ENCODE data around the gene AFAP1.

AFAP1 gene

GRCh38 chr4:7820031-7820818, 119.4 kb downstream of the AFAP1 start:
- no peak for DNase-seq (ENCODE audit: low spot score)

DNA sequence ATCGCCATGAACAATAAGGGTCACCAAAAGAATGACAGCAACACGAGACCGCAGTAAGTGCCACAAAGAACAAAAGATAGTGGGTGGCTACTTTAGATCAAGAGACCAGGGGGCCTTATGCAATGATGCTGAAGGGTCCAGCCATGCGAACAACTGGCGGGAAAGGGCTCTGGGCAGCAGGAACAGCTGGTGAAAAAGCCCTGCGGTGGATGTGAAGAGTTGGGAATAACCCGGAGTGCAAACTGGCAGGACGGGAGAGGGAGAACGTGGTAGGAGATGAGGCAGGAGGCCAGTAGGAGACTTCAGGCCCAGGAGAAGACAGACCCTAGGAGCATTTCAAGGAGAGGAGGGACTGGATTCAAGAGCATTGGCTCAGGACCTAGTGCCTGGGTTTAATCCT, 120.2 kb downstream of the AFAP1 start:
- no peak for DNase-seq (ENCODE audit: low spot score)

DNA sequence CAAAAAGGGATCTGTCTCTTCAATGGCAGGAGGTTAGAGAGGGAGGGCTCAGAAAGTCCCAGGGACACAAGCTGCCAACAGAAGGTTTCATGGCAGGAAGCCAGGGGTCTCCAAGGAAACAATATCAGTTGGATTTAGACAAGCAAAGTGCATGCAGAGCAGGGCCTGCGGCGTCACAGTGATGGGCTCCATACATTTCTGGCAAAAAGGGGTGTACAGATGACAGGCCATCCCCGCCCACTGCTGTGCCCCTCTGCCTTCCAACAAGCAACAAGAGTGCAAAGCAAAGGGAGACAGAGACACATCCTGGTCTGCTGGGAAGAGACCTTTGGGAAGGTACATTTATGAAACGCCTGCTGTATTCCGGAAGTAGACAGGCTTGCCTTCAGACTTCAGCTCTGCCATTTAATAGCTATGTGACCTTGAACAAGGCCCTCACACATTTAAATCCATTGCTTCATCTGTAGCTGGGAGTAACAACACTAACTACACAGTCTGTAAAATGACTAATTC, 121.2 kb downstream of the AFAP1 start:
- no peak for DNase-seq (ENCODE audit: low spot score)

DNA sequence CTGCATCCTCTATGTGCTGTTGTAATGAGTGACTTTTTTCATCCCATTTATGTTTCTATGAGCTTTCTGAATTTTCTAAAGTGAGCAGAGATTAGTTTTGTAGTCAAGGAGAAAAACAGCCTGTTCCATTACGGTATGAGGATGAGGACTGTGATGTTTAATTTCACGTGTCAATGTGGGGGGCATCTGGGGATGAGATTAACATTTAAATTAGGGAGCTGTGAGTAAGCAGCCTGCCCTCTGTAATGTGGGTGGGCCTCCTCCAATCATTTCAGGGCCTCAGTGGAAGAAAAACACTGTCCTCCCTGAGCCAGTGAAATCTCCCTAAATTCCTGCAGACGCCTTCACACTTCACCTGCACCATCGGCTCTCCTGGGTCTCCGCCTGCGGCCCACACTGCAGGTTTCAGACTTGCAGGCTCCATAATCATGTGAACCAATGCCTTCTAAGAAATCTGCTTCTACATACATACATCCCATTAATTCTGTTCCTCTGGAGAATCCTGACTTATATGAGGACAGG, 121.7 kb downstream of the AFAP1 start:
- DNase-seq (ENCODE audit: low spot score): no peak

- DNase-seq (ENCODE audit: low spot score): no peak
Measured at GRCh38 chr4:7816771-7817170, 122.9 kb downstream of the AFAP1 start.

DNA sequence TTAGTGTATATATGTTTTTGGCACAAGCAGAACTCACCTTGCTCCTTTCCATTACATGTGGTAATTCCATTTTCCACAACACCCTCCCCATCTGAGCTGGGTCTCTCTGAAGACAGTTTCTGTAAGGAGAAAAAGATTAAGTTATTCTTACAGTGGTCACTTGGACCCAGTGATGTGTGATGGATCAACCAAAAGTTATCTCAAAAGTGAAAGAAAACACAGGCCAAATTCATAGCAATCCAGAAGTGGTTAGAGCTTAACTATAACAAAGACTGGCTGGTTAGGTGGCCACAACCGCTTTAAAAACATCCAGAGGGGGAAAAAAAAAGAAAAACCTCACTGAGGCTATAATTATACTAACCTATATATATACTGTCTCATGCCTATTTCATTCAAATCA, 123.7 kb downstream of the AFAP1 start:
- no peak for DNase-seq (ENCODE audit: low spot score)

DNA sequence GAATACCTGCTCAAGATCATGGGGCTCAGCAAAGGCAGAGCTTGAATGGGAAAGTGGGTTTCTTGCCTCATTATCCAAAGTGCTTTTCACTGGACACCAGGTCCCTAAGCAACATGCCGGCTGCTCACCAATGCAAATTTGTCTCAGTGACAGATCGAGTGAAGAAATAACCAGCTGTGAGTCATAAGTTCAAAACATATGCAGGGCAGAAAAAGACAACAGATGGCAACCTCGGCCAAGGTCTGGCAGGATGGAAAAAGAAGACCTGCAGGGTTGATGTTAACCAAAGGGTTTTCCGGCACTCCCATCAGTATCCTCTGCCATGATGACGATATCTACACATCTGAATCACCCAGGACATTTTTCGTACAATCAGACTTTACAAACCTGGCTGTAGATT, 124.1 kb downstream of the AFAP1 start:
- DNase-seq (ENCODE audit: low spot score): peak; percentile 46

- no peak for DNase-seq (ENCODE audit: low spot score)
Measured at GRCh38 chr4:7814451-7814850, 125.2 kb downstream of the AFAP1 start.

- peak; percentile 88 for DNase-seq (ENCODE audit: low spot score)
Measured at GRCh38 chr4:7813674-7814073, 126.0 kb downstream of the AFAP1 start.

DNA sequence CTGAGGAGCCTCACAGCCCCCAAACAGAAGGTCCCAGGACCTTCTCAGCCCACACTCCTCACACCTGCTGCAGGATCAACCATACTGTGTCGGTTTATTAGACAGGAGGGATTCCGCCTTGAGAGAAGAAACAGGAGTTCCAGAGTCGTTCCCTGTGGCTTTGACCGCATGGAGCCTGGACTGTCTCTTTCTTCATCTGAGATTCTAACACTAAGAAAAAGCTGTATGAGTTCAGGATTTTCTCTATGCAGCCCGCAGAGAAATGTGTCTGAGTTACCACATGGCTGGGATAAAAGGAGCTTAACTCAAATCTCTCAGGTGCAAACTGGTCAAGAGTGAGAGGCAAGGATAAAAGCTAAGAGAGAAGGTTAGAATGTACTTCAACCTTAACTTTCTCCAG, 126.7 kb downstream of the AFAP1 start:
- no peak for DNase-seq (ENCODE audit: low spot score)

DNA sequence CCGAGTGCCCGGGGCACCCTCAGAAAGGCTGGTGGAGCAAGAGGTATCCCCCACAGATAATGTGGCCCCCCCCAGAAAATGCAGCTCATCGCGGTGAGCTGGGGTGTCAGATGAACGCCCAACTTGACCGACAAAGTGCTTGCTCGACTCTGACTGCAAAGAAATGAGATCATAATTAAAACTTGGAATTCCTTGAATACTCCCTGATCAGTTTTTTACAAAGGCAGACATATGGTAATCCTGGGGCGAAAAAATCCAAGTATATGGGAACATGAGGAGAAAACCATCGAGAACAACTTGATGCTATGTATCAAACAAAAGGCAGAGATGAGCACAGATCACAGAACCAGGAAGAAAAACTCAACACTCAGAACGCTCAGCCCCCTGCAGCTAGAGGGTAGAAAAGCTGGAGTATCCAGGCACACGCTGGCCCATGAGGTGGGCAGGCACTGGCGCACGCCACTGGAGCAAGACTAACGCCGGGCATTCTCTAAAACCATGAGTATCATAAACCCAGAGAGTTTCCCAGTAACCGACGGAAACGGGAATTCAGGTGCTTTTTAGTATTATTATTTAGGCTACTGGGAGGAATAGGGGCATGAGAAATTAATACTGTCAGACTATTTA, 127.3 kb downstream of the AFAP1 start:
- DNase-seq (ENCODE audit: low spot score): peak; percentile 26

DNA sequence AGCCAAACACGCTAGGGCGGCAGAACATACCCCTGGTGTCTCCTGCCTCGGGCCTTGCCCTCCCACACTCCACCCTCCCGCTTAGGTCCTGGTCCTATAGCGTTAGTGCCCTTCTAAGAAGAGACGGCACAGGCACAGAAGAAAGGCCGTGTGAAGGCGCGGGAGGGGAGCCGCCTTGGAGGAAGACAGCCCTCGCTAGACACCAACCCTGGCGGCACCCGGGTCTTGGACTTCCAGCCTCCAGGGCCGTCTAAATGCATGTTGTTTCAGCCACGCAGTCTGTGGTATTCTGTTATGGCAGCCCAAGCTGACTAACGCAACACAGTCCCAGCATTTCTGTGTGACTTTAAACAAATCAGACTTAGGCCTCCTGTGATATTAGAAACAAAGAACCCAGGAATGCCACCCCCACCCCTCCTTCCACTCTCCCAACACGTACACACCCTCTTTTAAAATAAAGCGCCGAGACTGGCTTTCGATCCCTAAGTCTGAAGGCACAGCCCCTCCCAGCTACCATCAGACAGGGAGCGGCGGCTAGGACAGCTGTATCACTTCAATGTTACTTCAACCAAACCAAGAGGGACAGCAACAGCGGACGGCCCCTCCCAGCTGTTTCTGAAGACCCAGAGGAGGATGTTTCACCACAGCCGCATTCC, 128.0 kb downstream of the AFAP1 start:
- DNase-seq (ENCODE audit: low spot score): peak; percentile 8

GRCh38 chr4:7810783-7811535, 128.7 kb downstream of the AFAP1 start:
- DNase-seq (ENCODE audit: low spot score): no peak

DNA sequence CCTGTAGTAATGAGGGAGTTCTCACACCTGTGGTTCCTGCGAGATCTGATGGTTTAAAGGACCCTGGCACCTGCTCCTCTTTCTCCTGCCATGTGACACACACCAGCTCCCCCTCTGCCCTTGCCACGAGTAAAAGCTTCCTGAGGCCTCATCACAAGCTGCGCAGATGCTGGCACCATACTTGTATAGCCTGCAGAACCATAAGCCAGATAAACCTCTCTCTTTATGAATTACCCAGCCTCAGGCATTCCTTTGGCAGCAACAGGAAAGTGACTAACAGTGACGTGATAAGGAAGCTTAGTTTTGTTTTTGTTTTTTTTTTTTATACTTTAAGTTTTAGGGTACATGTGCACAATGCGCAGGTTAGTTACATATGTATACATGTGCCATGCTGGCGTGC, 130.9 kb downstream of the AFAP1 start:
- peak; percentile 43 for DNase-seq (ENCODE audit: low spot score)

- no peak for DNase-seq (ENCODE audit: low spot score)
Measured at GRCh38 chr4:7808181-7808580, 131.5 kb downstream of the AFAP1 start.

DNA sequence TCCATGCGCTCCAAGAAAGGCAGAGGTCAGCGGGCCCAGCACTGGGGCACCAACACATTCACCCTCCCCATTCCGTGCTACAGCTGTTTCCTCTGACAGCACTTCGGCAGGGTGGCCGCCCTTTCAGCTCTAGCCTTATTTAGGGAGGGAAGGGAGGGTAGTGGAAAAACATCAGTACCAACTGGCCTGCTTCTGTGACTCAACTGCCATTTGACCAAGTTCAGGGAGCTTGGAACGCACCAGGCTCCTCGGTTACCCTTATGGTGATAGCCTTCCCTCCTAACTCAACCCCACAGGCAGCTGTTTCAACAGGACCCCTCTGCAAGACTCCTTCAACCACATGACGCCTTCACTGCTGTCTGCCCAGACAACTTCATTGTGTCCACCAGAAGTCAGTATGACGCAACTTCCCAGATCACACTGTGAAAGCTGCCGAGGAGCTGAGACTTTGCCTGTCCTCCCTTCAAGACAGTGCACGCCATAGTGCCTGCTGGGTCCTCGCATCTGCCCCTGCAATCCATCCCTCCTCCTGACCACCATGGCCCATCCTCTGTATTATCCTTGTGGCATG, 132.2 kb downstream of the AFAP1 start:
- DNase-seq (ENCODE audit: low spot score): no peak

DNA sequence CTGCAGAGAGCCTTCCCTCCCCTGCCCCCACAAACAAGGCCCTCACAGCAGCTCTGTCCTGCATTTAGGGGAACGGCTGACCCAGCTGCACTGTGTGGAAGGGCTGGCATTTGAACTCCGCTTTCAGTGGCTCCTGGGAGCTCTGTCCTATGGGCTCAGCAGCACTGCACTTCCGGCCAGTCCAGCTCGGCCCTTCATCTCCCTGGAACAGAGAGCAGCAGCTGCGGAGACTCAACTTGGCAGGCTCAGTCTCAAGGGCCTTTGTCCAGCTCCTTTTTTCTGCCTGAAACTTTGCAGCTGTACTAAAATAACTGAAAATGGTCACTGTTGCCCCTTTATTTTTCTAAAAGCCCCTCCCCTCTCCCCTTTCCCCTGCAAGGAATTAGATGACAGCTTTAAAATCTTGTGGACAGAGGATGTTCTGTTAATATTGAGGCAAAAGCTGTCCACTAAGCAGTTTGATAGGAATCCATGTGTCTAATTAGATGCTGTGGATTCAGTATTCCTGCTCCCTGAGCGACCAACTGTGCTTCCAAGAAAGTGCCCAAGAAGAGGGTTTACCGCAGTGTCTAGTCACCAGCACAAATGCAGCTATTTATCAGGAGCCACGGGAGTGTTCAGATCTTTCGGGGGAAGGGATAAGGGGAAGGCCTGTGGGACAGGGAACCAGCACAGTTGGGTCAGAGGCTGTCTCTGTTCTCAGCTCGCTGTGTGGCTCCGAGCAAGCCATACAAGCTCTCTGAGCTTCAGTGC, 133.1 kb downstream of the AFAP1 start:
- DNase-seq (ENCODE audit: low spot score): peak; percentile 20

DNA sequence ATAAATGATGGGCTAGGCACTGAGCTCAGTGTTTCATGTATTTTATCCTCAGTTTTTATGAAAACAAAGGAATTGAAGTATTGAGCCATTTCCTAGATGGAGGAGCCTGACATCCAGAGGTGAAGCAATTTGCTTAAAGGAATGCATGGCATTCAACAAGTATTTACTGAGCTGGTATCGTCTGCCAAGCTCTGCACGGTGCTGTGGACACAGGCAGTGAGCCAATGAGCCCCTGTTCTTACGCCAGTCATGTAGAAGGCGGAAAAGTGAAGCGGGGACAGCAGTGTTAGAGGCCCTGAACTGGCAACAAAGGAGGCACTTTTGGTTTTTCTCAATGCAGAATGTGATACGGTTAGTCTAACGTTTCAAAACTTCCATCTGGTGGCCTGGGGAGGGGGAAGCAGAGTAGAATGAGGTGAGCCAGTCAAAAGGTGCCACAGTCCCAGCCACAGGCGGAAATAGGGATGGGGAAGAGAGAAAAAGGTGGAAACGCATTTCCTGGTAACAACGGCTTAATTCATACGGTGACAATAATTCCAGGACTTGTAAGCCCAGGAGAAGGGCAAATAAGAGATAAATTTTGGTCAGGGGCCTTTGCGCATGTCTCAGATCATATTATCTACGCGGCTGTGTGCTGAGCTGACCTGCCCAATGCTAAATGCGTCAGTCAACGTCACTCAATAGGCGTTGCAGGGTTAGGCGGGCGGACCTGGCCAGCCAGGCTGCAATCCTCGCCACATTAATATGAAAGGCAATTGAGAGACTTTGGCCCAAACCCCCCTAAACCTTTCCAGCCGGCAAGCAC, 133.9 kb downstream of the AFAP1 start:
- peak; percentile 93 for DNase-seq (ENCODE audit: low spot score)

- DNase-seq (ENCODE audit: low spot score): no peak
Measured at GRCh38 chr4:7804756-7805385, 134.8 kb downstream of the AFAP1 start.

Measured in kidney tubule cell (primary cell).